NCI-H510A treated with DMSO at 0.1 percent for 48 hours (cell line): ENCODE data around the gene ZNF771.
A peak's percentile ranks its signal among the peaks of the same experiment; 100 is the strongest.
"Not testable (repeated sequence)": the region's sequence is repeated elsewhere in the genome, so short reads cannot be mapped to it uniquely, and the experiment has no call there.

Experiments
- DNase-seq: peaks from one replicate; lab custom pipeline; 2025; lab: John Stamatoyannopoulos, UW

The ZNF771 gene

DNA sequence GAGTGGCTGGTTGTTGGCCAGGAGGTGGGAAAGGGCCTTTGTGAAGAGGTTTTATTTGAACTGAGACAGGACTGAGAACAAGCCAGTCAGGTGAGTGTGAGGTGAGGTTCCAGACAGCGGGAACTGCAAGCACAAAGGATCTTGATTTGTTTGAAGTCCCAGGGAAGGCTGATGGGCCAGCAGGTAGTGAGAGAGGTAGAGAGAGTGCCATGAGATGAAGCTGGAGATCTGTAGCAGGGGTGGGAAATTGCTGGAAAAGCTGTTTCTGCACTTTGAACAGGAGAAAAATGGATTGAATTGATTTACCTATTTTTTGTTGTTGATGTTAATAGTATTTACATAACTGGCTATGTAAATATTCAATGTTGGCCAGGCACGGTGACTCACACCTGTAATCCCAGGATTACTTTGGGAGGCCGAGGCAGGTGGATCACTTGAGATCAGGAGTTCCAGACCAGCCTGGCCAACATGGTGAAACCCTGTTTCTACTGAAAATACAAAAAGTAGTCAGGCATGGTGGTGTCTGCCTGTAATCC, 30.2 kb downstream of the ZNF771 start:
- DNase-seq, result peak; percentile 98

DNA sequence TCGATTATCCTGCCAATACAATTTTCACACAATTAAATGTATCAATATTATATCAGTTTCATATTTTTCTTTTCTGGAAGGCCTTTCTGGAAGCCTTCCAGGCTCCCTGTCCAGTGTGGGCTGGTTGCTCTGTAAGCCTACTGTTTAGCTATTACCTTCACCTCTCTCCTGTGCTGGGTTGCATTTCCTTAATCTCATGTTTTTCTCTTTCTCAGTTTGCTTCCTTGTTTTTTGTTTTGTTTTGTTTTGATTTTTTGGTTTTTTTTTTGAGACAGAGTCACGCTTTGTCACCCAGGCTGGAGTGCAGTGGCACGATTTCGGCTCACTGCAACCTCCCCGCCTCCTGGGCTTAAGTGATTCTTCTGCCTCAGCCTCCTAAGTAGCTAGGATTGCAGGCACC, 31.4 kb downstream of the ZNF771 start:
- no peak for DNase-seq

DNA sequence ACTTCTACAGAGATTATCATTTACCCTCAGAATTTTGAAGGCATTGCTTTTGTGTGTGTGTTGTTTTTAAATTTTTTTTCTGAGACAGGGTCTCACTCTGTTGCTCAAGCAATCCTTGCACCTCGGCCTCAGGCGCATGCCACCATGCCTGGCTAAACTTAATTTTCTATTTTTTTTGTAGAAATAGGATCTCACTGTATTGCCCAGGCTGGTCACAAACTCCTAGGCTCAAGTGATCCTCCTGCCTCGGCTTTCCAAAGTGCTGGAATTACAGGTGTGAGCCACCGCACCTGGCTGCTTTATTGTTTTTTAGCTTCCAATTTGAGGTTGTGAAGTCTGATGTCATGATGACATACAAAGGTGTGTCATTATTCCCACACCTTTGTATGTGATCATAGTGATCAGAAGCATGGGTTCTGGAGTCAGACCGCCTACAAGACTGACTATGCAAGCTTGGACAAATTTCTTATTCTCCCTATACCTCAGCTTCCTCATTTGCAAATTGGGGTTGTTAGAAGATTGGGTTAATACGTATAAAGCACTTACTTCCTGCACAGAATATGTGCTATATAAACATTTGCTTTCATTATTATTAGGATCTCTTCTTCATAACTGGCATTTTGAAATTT, 32.4 kb downstream of the ZNF771 start:
- DNase-seq, result no peak

DNA sequence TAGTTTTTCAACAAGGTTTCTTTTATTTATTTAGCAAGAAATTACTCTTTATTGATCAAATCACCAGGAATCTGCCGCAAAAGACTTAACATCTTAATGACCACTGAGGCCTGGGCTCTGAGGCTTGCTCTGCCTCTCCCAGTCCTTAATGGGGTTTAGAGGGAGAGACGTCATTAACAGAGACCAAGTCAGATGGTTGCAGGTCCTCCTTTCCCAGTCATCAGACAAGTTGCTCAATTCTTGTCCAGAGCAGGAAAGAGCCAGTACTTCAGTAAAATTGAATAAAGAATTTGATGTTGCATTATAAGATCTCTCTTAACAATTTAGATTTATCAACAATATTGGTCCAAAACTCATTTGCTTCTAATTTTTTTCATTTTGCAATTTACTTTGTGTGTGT, 36.2 kb downstream of the ZNF771 start:
- DNase-seq, result no peak

DNA sequence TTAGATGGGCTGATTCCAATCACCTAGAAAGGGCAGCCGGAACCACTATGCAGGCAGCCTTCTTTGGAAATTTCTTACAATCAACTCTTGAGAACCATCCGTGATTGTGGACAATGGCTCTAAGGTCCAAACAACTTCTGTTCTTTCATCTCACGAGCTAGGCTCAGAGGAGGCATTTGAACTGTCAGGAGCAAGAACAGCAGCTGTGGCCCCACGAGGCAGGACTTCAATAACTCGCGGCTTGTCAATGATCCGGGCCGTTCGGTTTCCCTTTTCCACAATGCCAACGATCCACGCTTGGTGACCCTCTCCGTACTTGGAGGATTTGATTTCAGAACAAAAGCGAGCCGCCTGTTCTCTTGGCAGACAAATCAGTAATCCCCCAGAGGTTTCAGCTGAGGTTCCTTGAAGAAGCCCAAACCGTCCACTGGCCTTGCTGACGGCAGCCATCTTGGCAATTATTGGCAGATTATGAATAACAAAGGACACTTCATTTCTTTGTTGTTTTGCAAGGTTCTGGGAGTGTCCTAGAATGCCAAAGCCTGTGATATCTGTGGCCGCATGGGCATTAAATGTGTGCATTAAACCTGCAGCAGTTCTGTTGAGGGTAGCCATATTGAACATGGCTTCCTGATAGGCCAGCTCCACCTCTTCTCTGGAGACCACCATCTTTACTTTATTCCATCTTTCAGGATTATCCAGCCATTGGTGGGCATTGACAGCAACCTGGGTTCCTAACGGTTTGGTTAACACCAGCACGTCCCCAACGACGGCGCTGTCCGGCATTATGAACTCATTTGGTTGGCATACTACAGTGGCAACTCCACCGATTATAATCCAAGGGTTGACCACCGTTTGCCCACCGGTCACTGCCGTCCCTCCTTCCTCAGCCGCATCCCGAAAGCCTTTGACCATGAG, 37.1 kb downstream of the ZNF771 start:
- peak; percentile 74 for DNase-seq

DNA sequence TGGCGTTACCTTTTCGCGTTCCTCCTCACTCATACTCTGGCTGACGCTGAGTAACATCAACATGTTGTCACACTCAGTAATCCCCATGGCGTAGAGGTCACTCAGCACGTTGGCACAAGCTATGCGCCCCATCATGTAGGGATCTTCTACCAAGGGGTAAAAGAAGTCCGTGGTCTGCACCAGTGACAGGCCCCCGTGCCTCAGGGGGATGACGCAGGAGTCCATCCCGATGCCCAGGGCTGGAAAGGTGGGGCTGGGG, 37.7 kb downstream of the ZNF771 start:
- DNase-seq, result no peak

DNA sequence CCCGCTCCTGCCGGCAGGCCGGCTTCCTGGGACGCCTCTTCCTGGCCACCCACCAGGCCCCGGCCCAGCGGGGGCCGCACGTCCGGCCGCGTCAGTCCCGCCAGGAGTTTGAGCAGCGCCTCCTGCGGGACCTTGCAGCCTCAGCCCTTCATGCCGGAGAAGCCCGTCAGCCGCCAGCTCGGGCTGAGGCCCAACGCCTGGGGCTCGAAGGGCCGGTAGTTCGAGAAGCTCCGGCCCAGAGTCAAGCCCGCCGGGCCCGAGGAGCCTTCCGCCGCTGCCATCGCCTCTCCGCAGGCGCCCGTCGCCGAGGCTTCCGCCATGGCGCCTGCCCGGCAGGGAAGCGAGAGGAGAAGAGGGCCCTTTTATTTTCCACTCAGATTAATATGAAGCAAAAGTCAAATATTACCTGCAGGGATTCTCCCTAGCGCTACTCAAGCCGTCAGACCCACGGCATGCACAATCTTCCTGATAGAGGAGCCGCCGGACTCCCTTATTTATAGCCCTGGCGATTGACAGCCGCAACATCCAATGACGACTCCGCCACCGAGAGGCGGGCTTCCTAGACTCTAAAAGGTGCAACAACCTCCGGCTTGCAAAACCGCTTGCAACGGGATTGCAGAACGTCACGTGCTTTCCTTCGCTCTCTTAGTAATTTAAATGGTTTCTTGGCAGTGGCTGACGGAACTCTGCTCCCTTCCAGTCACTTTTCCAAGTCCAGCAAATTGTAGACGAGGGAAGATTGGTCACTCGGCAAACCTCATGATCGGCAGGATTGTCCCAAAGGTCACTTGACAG, 38.2 kb downstream of the ZNF771 start, which contains the start of gene SEPHS2:
SEPHS2 (minus strand) TSS at position 467 of the 795 bp plus-strand sequence; CDS start at position 320, 147 bp downstream.
- peak; percentile 98 for DNase-seq

DNA sequence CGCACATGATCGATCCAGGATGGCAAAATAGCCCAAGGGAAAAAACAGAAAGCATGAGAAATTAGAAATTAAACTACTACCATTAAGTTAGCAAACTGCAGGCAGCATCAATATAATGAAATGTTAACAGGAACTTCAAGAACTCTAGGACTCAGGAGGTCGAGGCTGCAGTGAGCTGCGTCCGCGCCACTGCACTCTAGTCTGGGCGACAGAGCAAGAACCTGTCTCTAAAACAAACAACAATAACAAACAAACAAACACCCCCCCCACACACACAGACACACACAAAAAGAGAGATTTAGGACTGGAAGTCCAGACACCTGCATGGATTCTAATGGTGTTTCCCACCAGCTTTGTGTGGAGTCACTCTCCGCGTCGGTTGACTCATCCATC, 38.8 kb downstream of the ZNF771 start:
- DNase-seq, result peak; percentile 51

DNA sequence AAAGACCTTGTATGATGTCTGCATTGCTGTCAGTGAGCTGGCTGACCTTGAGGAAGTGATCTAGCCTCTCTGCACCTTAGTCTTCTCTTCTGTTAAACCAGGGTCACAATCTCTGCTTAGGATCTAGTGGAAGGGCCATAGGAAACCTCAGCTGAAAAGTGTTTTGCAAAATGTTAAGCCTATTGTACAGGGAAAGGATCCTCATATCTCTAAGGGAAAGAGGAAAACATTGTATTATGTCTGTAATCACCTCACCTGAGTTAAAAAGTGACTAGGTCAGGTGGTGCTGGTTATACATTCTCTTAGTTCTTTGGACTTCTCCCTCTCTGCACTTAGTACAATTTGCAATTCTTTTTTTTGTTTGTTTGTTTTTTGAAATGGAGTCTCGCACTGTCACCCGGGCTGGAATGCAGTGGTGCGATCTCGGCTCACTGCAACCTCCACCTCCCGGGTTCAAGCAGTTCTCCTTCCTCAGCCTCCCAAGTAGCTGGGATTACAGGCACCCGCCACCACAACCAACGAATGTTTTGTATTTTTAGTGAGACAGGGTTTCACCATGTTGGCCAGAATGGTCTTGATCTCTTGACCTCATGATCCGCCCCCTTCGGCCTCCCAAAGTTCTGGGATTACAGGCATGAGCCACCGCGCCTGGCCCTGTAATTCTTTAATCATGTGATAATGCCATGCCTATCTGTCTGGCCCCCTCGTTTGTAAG, 40.3 kb downstream of the ZNF771 start:
- DNase-seq, result no peak

DNA sequence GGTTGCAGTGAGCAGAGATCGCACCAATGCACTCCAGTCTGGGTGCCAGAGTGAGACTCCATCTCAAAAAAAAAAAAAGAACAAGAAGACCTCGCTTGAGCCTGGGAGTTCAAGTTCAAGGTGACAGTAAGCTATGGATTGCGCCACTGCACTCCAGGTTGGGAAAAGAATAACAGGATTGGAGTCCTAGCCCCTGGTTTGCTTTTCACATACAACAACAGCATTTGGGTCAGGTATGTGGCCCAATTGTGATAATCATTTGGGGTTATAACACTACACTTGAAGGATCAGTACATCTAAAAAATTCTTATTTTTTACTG, 41.7 kb downstream of the ZNF771 start:
- no peak for DNase-seq

DNA sequence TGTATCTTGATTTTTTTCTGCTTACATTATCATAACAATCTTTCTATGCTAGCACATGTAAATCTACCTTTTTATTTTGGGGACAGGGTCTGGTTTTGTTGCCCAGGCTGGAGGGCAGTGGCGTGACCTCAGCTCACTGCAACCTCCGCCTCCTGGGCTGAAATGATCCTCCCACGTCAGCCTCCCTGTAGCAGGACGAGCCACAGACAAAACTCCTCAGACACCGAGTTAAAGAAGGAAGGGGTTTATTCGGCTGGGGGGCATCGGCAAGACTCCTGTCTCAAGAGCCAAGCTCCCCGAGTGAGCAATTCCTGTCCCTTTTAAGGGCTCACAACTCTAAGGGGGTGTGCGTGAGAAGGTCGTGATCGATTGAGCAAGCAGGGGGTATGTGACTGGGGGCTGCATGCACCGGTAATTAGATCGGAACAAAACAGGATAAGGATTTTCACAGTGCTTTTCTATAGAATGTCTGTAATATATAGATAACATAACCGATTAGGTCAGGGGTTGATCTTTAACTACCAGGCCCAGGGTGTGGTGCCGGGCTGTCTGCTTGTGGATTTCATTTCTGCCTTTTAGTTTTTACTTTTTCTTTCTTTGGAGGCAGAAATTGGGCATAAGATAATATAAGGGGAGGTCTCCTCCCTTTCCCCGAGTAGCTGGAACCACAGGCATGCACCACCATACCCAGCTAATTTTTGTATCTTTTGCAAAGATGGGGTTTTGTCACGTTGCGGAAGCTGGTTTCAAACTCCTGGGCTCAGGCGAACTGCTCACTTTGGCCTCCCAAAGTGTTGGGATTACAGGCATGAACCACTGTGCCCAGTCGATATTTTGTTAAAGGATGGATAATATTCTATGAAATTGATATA, 45.5 kb downstream of the ZNF771 start:
- not testable (repeated sequence) for DNase-seq

DNA sequence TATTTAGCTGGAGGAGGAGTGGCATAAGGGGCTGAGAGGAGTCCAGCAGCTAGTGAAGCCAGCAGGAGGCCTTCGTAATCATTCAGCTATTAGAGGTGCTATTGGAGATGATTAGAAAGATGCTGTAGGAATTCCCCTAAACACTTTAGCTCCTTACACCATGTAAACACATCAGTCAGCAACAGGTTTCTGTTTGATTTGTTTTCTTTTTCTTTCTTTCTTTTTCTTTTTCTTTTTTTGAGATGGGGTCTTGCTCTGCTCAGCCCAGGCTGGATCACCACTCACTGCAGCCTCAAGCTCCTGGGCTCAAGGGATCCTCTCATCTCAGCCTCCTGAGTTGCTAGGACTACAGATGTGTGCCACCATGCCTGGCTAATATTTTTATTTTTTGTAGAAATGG, 48.9 kb downstream of the ZNF771 start:
- DNase-seq, result no peak

DNA sequence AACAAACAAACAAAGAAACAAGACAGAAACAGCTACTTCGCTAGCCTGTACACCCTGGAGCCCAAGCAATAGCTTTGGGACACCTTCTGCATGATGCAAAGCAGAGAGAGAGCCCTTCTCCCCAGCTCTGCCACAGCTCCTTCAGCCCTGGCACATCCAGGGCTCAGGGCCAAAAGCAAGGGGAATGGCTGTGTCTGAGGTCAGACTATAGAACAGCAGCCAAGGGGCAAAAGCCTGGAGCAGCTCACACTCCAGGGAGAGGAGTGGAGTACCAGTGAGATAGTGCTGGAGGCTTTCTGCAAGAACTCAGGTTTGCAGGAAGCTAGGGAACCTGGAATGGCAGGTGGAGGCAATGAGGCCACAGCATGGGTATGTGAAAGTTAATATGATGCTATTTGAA, 49.9 kb downstream of the ZNF771 start:
- no peak for DNase-seq

DNA sequence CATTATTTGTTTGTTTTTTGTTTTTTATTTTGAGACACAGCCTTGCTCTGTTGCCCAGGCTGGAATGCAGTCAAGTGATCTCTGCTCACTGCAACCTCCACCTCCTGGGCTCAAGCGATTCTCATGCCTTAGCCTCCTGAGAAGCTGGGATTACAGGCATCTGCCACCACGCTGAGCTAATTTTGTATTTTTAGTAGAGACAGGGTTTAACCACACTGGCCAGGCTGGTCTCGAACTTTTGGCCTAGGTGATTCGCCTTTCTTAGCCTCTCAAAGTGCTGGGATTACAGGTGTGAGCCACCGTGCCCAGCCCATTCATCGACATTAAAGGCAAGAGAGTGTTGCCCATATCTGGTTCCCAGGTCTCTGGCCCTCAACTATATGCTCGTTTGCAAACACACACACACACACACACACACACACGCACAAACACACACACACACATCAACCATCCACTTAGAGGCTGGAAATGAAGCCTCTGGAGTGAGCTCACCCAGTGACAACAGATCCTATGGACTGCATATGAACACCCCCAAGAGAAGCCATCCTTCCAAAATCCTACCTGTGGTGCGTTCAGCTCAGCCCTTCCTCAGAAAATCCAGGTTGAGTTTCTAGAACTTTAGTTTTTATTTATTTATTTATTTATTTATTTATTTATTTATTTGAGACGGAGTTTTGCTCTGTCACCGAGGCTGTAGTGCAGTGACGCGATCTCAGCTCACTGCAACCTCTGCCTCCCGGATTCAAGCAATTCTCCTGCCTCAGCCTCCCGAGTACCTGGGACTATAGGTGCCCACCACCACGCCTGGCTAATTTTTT, 50.5 kb downstream of the ZNF771 start:
- no peak for DNase-seq

DNA sequence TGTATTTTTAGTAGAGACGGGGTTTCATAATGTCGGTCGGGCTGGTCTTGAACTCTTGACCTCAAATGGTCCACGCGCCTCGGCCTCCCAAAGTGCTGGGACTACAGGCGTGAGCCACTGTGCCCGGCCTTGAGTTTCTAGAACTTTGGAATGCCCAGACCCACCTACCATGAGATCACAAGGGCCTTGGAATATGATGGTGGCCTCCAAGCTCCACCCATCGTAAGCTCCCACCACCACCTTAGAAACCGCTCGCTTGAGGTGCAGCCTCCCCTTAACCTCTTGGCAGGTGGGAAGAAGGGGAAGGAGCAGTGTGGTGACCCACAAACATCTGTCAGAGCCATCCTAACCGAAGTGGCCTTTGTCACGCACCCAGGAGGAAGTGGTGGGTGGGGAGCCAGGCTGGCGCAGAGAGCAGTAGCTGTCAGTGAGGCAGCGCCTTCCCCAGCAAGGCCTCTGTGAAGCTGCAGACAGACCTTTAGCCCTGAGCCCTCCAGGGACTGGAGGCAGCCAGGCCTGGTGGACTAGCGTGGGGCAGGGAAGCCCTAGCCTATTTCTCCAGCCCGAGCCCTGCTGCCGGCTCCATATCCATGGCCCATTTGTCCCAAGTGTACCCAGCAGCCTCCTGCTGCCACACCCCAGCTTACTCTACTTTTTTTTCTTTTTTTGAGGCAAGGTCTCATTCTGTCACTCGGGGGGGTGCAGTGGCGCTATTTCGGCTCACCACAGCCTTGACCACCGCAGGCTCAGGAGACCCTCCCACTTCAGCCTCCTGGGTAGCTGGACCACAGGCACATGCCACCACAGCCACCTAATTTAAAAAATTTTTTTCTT, 51.4 kb downstream of the ZNF771 start:
- no peak for DNase-seq

DNA sequence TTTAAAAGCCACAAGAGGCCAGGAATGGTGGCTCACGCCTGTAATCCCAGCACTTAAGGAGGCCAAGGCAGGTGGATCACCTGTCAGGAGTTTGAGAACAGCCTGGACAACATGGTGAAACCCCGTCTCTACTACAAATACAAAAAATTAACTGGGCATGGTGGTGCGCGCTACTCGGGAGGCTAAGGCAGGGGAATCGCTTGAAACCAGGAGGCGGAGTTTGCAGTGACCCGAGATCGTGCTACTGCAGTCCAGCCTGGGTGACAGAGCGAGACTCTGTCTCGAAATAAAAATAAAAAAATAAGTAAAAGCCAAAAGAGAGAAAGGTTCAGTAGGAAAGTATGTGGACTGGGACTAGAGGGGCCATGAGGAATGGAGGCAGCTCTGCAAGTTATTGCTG, 52.0 kb downstream of the ZNF771 start:
- DNase-seq, result no peak

DNA sequence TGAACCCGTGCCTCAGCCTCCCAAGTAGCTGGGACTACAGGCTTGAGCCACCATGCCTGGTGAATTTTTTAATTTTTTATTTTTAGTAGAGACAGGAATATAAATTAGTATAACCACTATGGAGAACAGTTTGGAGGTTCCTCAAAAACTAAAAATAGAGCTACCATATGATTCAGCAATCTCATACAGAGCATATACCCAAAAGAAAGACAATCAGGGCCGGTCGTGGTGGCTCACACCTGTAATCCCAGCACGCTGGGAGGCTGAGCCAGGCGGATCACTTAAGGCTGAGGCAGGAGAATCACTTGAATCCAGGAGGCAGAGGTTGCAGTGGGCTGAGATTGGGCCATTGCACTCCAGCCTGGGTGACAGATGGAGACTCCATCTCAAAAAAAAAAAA, 54.0 kb downstream of the ZNF771 start:
- not testable (repeated sequence) for DNase-seq

DNA sequence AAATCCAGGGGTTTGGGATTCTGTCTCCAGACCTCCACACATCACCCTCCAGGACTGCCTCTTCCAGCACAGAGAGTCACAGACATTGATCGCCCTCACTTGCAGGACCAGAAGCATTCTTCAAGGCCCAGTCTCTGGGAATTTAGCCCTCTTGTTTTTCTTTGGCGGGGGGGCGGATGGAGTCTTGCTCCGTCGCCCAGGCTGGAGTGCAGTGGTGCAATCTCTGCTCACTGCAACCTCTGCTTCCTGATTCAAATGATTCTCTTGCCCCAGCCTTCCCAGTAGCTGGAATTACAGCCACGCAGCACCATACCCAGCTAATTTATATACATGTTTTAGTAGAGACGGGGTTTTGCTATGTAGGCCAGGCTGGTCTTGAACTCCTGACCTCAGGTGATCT, 56.7 kb downstream of the ZNF771 start:
- no peak for DNase-seq
